Panc1 (cell line): Measurements from ENCODE around the gene PCK2. TPM values are rescaled to one million over a fixed set of nuclear protein-coding genes. Genes with fewer than 3 reads are reported as not detected.

Source experiments
- ATAC-seq: fragments of 200-7000 bp; cut with Tn5 transposase; 2 replicates; pipeline ENCODE4 v1.9.1; 2020; ENCODE audit warnings: mild to moderate bottlenecking, moderate library complexity
- BruUV-seq: library from RNA; stranded (reverse); fragments of 400-500 nt; replicated peaks from 2 replicates; lab custom pipeline; 2021; lab: Mats Ljungman, UMichigan
- CTCF ChIA-PET: fragments of 300-600 bp; sonication (Branson Sonifier 250); formaldehyde crosslinking; loops from one replicate; lab custom pipeline; 2022; ENCODE audit warnings: antibody characterized with exemption; lab: Charles Lee
- POLR2A ChIA-PET: fragments of 300-600 bp; sonication (Branson Sonifier 250); formaldehyde crosslinking; loops from one replicate; lab custom pipeline; 2022; ENCODE audit warnings: antibody characterized with exemption; lab: Charles Lee
- DNase-seq: peaks from one replicate; pipeline ENCODE4 v3.0.0-alpha.2; 2010; ENCODE audit warnings: low read depth, low spot score
- H3K27ac ChIP-seq: 2 replicates; pipeline ENCODE4 v1.5.1; 2011; ENCODE audit warnings: mild to moderate bottlenecking, low read length, inconsistent platforms
- H3K27me3 ChIP-seq: fragments of 200-500 bp; sonication (Bioruptor generic); 2 replicates; pipeline ENCODE4 v1.6.0; 2014; ENCODE audit warnings: low read length, inconsistent platforms; ENCODE audit not compliant: control insufficient read depth, insufficient read depth
- H3K36me3 ChIP-seq: fragments of 200-500 bp; sonication (Bioruptor generic); 2 replicates; pipeline ENCODE4 v1.5.1; 2014; ENCODE audit warnings: inconsistent platforms, mild to moderate bottlenecking, low read length, moderate library complexity; ENCODE audit not compliant: control insufficient read depth, insufficient read depth
- H3K4me1 ChIP-seq: 2 replicates; pipeline ENCODE4 v1.5.1; 2011; ENCODE audit warnings: inconsistent platforms, mild to moderate bottlenecking, low read length, moderate library complexity; ENCODE audit not compliant: control insufficient read depth, insufficient read depth
- H3K4me3 ChIP-seq, 2 experiments: 2 replicates each; pipeline ENCODE4 v1.5.1; 2011 to 2012; ENCODE audit warnings: low read depth in 2 of 2, low read length in 2 of 2, mild to moderate bottlenecking in 2 of 2, inconsistent platforms in 1 of 2, moderate library complexity in 1 of 2
- H3K9me3 ChIP-seq: fragments of 200-500 bp; sonication (Bioruptor generic); 2 replicates; pipeline ENCODE4 v1.5.1; 2014; ENCODE audit warnings: low read depth, mild to moderate bottlenecking, inconsistent platforms, low read length, moderate library complexity; ENCODE audit not compliant: control insufficient read depth, insufficient read depth
- POLR2AphosphoS5 ChIP-seq: IDR thresholded peaks from 2 replicates; pipeline ENCODE4 v1.6.1; 2012; ENCODE audit warnings: mild to moderate bottlenecking, low read depth, low read length, moderate library complexity
- SIN3A ChIP-seq: IDR thresholded peaks from 2 replicates; pipeline ENCODE4 v1.6.1; 2012; ENCODE audit warnings: low read depth, mild to moderate bottlenecking, low read length, moderate library complexity, borderline replicate concordance; ENCODE audit not compliant: insufficient read depth
- TCF7L2 ChIP-seq: IDR thresholded peaks from 2 replicates; pipeline ENCODE4 v1.6.1; 2011; ENCODE audit warnings: mild to moderate bottlenecking, low read depth, low read length, inconsistent platforms
- in situ Hi-C: cut with HindIII; loops from 2 replicates; pipeline ENCODE4 v1.10.0; 2016; ENCODE audit warnings: low sequenced_read_pairs, low pct_unique_long_range_greater_than_20kb
- intact Hi-C: fragments of 100-400 bp; cut with micrococcal nuclease; formaldehyde crosslinking; loops from one replicate; pipeline ENCODE4 v1.10.0; 2022; ENCODE audit not compliant: unreplicated experiment
- total RNA-seq: library from RNA; stranded (reverse); gene quantifications from one replicate; pipeline ENCODE4 v1.2.1, GENCODE V29; 2021; ENCODE audit not compliant: unreplicated experiment
- TF ChIP-seq, protein P1 (sequence below): fragments of 450-650 bp; IDR thresholded peaks from 2 replicates; pipeline ENCODE4 v1.5.1; 2017; ENCODE audit warnings: mild to moderate bottlenecking
- TF ChIP-seq, protein P2 (sequence below), 2 experiments: IDR thresholded peaks; 2 replicates each; pipeline ENCODE4 v1.6.1; 2011 to 2012; ENCODE audit warnings: low read depth in 2 of 2, control low read depth in 1 of 2, low read length in 1 of 2, mild to moderate bottlenecking in 1 of 2, moderate library complexity in 1 of 2; ENCODE audit not compliant: insufficient read depth in 1 of 2

Gene PCK2
- total RNA-seq, 1 experiment from 2014 or later = 24.5 TPM

DNA sequence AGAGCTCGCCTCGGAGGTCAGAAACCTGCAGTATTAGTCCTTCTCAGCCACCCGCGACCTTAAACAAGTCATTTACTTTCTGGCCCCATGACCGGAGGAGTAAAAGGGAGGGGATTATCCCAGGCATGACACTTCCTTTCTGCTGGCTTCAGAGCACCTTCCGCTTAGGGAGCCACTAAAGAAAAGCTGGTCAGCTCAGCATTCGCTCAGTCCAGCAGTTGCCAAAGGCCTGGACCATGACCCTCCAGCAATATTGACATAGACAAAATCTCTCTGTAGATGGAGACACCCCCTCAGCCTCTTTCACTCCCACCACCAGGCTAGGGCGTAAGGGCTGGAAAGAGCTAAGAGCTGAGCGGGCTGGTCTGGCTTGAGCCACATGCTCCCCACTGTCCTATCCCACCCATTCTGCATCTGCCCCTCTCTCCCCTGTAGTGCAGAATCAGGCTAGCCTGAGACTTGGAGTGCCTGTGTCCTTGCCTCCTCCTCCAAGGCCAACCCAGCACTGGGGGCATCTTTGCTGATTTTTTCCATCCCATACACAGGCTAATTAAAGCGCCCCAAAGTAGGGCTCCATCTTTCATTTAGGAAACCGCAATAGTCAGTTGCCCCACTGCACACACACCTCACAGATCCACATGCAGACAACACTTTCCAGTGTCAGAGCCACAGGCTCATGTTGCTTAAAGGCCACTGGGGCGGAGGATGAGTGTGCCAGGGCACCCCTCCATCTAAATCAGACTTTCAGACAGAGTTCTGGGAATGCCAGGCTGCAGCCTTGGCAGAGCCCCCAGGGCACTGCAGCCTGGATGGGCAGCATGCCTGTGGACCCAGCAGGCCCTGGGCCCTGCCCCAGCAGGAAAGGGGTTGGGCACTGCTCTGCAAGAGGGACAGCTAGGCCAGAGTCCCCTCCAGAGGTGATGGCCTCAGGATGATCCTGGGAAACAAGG is 26.7 kb upstream of the PCK2 start:
- no peaks in the 10 kb centered on the region for H3K27me3 ChIP-seq
- no peaks in the 10 kb centered on the region for H3K9me3 ChIP-seq
- in situ Hi-C loops = no loop called here
- no peaks in the 10 kb centered on the region for H3K4me1 ChIP-seq
- no peak overlapping the region for H3K4me3 ChIP-seq
- CTCF ChIA-PET = no interaction called here
- TF ChIP-seq POLR2AphosphoS5 (no peak), TCF7L2 (no peak)
- TF ChIP-seq, protein P1, sequence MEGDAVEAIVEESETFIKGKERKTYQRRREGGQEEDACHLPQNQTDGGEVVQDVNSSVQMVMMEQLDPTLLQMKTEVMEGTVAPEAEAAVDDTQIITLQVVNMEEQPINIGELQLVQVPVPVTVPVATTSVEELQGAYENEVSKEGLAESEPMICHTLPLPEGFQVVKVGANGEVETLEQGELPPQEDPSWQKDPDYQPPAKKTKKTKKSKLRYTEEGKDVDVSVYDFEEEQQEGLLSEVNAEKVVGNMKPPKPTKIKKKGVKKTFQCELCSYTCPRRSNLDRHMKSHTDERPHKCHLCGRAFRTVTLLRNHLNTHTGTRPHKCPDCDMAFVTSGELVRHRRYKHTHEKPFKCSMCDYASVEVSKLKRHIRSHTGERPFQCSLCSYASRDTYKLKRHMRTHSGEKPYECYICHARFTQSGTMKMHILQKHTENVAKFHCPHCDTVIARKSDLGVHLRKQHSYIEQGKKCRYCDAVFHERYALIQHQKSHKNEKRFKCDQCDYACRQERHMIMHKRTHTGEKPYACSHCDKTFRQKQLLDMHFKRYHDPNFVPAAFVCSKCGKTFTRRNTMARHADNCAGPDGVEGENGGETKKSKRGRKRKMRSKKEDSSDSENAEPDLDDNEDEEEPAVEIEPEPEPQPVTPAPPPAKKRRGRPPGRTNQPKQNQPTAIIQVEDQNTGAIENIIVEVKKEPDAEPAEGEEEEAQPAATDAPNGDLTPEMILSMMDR = no peak
- TF ChIP-seq, protein P2, sequence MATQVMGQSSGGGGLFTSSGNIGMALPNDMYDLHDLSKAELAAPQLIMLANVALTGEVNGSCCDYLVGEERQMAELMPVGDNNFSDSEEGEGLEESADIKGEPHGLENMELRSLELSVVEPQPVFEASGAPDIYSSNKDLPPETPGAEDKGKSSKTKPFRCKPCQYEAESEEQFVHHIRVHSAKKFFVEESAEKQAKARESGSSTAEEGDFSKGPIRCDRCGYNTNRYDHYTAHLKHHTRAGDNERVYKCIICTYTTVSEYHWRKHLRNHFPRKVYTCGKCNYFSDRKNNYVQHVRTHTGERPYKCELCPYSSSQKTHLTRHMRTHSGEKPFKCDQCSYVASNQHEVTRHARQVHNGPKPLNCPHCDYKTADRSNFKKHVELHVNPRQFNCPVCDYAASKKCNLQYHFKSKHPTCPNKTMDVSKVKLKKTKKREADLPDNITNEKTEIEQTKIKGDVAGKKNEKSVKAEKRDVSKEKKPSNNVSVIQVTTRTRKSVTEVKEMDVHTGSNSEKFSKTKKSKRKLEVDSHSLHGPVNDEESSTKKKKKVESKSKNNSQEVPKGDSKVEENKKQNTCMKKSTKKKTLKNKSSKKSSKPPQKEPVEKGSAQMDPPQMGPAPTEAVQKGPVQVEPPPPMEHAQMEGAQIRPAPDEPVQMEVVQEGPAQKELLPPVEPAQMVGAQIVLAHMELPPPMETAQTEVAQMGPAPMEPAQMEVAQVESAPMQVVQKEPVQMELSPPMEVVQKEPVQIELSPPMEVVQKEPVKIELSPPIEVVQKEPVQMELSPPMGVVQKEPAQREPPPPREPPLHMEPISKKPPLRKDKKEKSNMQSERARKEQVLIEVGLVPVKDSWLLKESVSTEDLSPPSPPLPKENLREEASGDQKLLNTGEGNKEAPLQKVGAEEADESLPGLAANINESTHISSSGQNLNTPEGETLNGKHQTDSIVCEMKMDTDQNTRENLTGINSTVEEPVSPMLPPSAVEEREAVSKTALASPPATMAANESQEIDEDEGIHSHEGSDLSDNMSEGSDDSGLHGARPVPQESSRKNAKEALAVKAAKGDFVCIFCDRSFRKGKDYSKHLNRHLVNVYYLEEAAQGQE (IDR thresholded peaks at IDR 0.05; ENCODE audit: insufficient read depth in 1 of 2, low read depth in 2 of 2, low read length in 1 of 2) = no peak
- H3K27ac ChIP-seq = no peak overlapping the region
- ATAC-seq = no peak
- no peak for DNase-seq
- intact Hi-C loops = no loop called here
- no TSS peak for BruUV-seq
- no peaks in the 10 kb centered on the region for H3K36me3 ChIP-seq
- POLR2A ChIA-PET = no interaction called here

DNA sequence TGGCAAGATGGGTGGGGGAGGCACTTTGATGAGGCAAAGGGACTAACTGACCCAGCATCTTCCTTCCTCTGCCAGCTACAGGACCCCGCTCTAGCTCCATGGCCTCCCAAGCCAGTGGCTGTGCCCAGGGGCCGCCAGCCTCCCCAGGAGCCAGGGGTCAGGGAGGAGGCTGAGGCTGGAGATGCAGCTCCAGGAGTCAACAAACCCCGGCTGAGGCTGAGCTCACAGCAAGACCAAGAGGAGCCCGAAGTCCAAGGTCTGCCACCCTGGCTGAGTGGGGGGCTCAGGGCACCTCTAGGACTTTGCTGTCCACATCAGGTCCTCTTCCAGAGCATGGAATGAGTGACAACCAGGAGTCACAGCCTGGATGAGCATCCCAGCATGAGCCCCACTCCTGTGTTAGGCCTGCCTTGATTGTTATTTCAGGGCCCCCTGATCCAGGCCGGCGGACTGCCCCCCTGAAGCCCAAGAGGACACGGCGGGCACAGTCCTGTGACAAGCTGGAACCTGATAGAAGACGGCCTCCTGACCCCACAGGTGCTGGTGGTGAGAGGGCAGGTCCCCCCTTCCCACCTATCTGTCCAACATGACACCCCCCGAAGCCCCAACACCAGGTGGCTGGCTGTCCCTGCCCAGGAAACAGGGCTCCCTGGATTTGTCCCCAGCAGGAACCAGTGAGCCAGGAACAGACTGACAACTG is 25.2 kb upstream of the PCK2 start:
- in situ Hi-C loops = no loop called here
- ATAC-seq (no peak), DNase-seq (no peak)
- CTCF ChIA-PET = interaction anchor here (1.0 kb wide), 1 partner anchor 239 kb away, joined by 3 read pairs; the partner anchor contains the start of gene CIDEB
- H3K27ac ChIP-seq = no peak overlapping the region
- TF ChIP-seq, protein P1 = no peak
- TF ChIP-seq SIN3A (no peak), TCF7L2 (no peak), POLR2AphosphoS5 (no peak)
- TF ChIP-seq, protein P2 (IDR thresholded peaks at IDR 0.05; ENCODE audit: insufficient read depth in 1 of 2, low read depth in 2 of 2, low read length in 1 of 2) = no peak
- no TSS peak for BruUV-seq
- no peaks in the 10 kb centered on the region for H3K27me3 ChIP-seq
- H3K4me1 ChIP-seq = no peaks in the 10 kb centered on the region
- POLR2A ChIA-PET = no interaction called here
- intact Hi-C loops = no loop called here
- no peaks in the 10 kb centered on the region for H3K9me3 ChIP-seq
- H3K4me3 ChIP-seq = no peak overlapping the region
- no peaks in the 10 kb centered on the region for H3K36me3 ChIP-seq
